Uterus (tissue), 4 donors: ENCODE measurements around the gene ZNF629. TPM values are rescaled to one million over a fixed set of nuclear protein-coding genes. Genes with fewer than 3 reads are reported as not detected.

Experiments
- DNase-seq, 2 donors: peaks; one replicate each; pipeline ENCODE4 v3.0.0-alpha.2; 2019 to 2020
- H3K27ac ChIP-seq, 2 donors: fragments of 200-600 bp; sonication (generic); 1 replicate in 1 of 2; 2 replicates in 1 of 2; pipeline ENCODE4 v1.5.1; 2016 to 2018
- H3K27me3 ChIP-seq, 2 donors: fragments of 200-600 bp; sonication (generic); one replicate each; pipeline ENCODE4 v1.5.1; 2018 to 2019; ENCODE audit warnings: control low read depth in 1 of 2
- H3K36me3 ChIP-seq, 2 donors: fragments of 200-600 bp; sonication (generic); one replicate each; pipeline ENCODE4 v1.5.1; 2019; ENCODE audit warnings: control low read depth in 1 of 2
- H3K4me1 ChIP-seq, 2 donors: fragments of 200-600 bp; sonication (generic); one replicate each; pipeline ENCODE4 v1.5.1; 2018 to 2019; ENCODE audit warnings: control low read depth in 1 of 2
- H3K4me3 ChIP-seq, 2 donors: fragments of 200-600 bp; sonication (generic); 1 replicate in 1 of 2; 2 replicates in 1 of 2; pipeline ENCODE4 v1.5.1; 2018 to 2019; ENCODE audit warnings: mild to moderate bottlenecking in 1 of 2
- H3K9me3 ChIP-seq, 2 donors: fragments of 200-600 bp; sonication (generic); one replicate each; pipeline ENCODE4 v1.5.1; 2019; ENCODE audit warnings: control low read depth in 1 of 2
- POLR2A ChIP-seq, 2 donors: fragments of 450-650 bp; IDR thresholded peaks; one replicate each; pipeline ENCODE4 v1.6.1; 2016; ENCODE audit warnings: antibody characterized with exemption in 2 of 2, mild to moderate bottlenecking in 1 of 2, moderate library complexity in 1 of 2
- intact Hi-C: fragments of 100-400 bp; cut with DNase I; formaldehyde crosslinking; loops from one replicate; pipeline ENCODE4 v1.15.1; 2023; ENCODE audit warnings: low total_unique reads
- total RNA-seq, 4 donors: library from RNA; depleted of rRNA in 3 of 4; stranded (reverse); fragments of >200 nt in 3 of 4; gene quantifications; one replicate each; pipeline versions ENCODE4 v1.1.0 to v1.2.4, GENCODE V29; 2014 to 2023
- TF ChIP-seq, protein P1 (sequence below), 4 experiments: fragments of 200-600 bp in 2 of 4; fragments of 450-650 bp in 2 of 4; sonication (generic) in 2 of 4; IDR thresholded peaks; one replicate each; pipeline ENCODE4 v1.5.1; 2016 to 2019; ENCODE audit warnings: antibody characterized with exemption in 4 of 4, mild to moderate bottlenecking in 2 of 4, moderate library complexity in 1 of 4
- donor health status: DM: yes; HTN: yes; CAD: no.

Gene ZNF629
- total RNA-seq, 4 donors from 2014 or later, result 5.4 to 25.5 (median 10.7) TPM

DNA sequence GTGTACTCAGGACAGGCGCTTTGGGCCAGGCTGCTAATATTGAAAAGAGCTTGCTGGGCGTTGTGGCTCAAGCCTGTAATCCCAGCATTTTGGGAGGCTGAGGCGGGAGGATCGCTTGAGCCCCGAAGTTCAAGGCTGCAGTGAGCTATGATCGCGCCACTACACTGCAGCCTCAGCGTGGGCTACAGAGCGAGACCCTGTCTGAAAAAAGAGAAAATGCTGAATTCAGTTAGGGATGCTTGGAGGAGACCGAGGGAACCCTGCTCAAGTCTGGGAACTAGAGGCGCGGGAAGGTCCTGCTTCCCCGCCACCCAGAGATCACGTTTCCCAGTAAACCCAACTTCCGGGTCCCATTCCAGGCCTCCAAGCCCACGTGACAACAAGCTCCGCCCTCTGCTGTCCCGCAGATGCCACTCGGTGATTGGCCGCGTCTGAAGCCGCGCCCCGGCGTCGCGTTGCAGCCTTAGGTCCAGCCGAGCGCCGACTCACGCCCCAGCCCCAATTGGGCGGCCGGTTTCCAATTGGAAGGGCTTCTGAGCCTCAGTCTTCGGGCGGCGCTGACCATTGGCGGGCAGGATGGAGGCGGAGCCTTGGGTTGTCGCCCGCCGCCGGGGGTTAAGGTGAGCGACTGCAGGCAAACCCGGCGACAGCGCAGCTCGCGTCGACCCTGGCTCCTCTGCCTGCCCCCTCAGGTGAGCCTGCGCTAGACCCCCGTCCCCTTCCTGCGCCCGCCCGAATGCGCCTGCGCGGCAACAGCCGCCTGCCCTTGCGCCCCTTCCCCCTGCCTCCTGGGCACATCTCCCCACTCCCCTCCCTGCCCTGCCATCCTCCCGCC is 39.0 kb downstream of the ZNF629 start, which contains the start of gene PHKG2:
PHKG2 (plus strand) TSS at position 627 of the 835 bp plus-strand sequence. CDS start 396 bp downstream, outside the sequence.
- TF ChIP-seq, protein P1, sequence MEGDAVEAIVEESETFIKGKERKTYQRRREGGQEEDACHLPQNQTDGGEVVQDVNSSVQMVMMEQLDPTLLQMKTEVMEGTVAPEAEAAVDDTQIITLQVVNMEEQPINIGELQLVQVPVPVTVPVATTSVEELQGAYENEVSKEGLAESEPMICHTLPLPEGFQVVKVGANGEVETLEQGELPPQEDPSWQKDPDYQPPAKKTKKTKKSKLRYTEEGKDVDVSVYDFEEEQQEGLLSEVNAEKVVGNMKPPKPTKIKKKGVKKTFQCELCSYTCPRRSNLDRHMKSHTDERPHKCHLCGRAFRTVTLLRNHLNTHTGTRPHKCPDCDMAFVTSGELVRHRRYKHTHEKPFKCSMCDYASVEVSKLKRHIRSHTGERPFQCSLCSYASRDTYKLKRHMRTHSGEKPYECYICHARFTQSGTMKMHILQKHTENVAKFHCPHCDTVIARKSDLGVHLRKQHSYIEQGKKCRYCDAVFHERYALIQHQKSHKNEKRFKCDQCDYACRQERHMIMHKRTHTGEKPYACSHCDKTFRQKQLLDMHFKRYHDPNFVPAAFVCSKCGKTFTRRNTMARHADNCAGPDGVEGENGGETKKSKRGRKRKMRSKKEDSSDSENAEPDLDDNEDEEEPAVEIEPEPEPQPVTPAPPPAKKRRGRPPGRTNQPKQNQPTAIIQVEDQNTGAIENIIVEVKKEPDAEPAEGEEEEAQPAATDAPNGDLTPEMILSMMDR (IDR thresholded peaks at IDR 0.05), result peak in 2 of 4 experiments; percentile 7 to 11
- peak; percentile 42 to 57 for TF ChIP-seq POLR2A (IDR thresholded peaks at IDR 0.05)
- Histone ChIP-seq H3K27me3 (no peaks in the 10 kb centered on the region), H3K4me1 (peaks cover 0 to 9% of the 10 kb centered on the region in 2 donors), H3K9me3 (no peaks in the 10 kb centered on the region), H3K4me3 (peak within 1 kb of the TSS; percentile 97 to 100), H3K27ac (peak within 1 kb of the TSS; percentile 67 to 86), H3K36me3 (no peaks in the 10 kb centered on the region)
- intact Hi-C loops, result no loop called here
- peak; percentile 99 for DNase-seq

DNA sequence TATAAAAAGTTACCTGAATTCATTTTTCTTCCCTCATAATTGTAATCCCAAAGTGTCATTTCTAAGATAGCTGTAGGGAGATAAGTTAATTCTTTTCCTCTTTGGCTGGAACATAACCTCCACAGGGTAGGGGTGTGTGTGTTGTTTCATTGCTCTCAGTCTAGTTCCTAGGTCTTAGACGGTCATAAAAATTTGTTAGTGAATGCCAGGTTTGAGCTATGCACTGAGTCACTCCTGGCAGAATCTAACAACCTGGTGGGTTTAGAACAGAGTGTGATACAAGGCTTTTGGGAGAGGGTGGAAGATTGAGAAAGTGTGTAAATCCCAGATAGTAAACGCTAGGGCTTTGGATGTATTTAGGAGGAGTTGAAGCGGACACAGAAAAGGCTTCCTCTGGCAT is 39.7 kb downstream of the ZNF629 start:
- Histone ChIP-seq H3K9me3 (no peaks in the 10 kb centered on the region), H3K4me1 (peaks cover 0 to 9% of the 10 kb centered on the region in 2 donors), H3K4me3 (peak overlapping the region; percentile 42 to 100), H3K36me3 (no peaks in the 10 kb centered on the region), H3K27me3 (no peaks in the 10 kb centered on the region), H3K27ac (peak overlapping the region; percentile 67 to 85)
- TF ChIP-seq POLR2A (IDR thresholded peaks at IDR 0.05), result no peak
- TF ChIP-seq, protein P1 (IDR thresholded peaks at IDR 0.05), result no peak
- no peak for DNase-seq
- intact Hi-C loops, result no loop called here

DNA sequence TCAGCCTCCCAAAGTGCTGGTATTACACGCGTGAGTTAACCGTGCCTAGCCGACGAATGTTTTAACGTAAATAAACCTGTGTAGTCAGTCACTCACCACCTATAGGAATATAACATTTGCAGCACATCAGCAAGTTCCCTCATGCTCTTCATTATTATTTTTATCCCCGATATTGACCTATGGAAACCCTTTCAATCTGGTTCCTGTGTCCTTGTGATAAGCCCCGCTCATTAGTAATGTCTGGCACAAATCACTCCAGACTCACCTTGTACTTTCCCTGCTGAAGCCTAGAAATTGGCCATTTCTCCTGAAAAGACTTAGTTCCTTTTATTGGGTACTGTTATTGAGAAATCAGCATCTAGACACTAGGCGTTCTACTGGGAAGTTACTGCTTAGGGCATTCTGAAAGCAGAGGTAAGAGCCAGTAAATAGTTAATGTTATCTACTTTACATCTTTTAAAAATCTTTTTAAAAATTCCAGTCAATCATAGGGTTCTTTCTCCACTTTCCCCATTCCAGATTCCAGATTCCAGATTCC is 40.3 kb downstream of the ZNF629 start:
- no peaks in the 10 kb centered on the region for H3K36me3 ChIP-seq
- peaks cover 0 to 9% of the 10 kb centered on the region in 2 donors for H3K4me1 ChIP-seq
- peak overlapping the region; percentile 67 to 85 for H3K27ac ChIP-seq
- H3K9me3 ChIP-seq, result no peaks in the 10 kb centered on the region
- no peak for DNase-seq
- no peak for TF ChIP-seq POLR2A (IDR thresholded peaks at IDR 0.05)
- TF ChIP-seq, protein P1 (IDR thresholded peaks at IDR 0.05), result no peak
- intact Hi-C loops, result no loop called here
- no peak overlapping the region for H3K4me3 ChIP-seq
- H3K27me3 ChIP-seq, result no peaks in the 10 kb centered on the region

DNA sequence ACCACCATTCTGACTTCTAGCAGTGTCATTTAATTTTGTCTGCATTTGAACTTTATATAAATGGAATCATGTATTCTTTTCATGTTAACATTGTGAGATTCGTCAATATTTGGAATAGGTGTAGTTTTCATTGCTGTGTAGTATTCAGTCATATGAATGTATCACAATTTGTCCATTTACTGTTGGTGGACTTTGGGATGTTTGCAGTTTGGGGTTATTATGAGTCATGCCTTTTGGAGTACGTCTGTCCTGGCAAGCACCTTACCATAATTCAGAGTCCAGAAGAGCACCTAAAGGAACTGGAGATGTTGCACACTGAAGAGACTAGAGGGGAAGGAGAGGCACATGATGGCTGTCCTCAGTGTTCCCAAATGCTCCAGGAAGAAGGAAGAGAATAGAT is 41.9 kb downstream of the ZNF629 start:
- DNase-seq, result no peak
- H3K27me3 ChIP-seq, result no peaks in the 10 kb centered on the region
- intact Hi-C loops, result no loop called here
- H3K36me3 ChIP-seq, result no peaks in the 10 kb centered on the region
- TF ChIP-seq POLR2A (IDR thresholded peaks at IDR 0.05), result no peak
- TF ChIP-seq, protein P1 (IDR thresholded peaks at IDR 0.05), result no peak
- no peaks in the 10 kb centered on the region for H3K9me3 ChIP-seq
- H3K27ac ChIP-seq, result peak overlapping the region in 1 of 2 donors; percentile 53
- peaks cover 6 to 9% of the 10 kb centered on the region in 2 donors for H3K4me1 ChIP-seq
- H3K4me3 ChIP-seq, result no peak overlapping the region

DNA sequence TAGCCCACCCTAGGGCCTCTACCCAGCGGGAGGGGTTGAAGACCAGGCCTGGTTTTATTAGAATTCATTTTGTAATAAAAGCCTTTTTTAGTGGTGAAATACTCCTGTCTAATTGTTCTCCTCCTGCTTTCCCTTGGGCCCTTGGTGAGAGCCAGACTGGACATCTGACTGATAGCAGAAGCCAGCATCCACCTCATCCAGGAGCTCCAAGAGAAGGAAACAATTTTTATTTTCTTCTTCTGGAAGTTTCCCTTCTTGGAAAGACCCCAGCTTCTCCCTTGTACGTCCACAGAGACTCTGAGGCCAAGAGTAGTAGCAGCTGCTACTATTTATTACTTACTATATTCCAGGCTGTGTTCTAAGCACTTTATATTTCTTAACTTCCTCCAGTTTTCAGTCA is 42.8 kb downstream of the ZNF629 start:
- Histone ChIP-seq H3K4me3 (no peak overlapping the region), H3K27ac (peak overlapping the region; percentile 52 to 65), H3K4me1 (peaks cover 5 to 6% of the 10 kb centered on the region in 2 donors), H3K9me3 (no peaks in the 10 kb centered on the region), H3K36me3 (no peaks in the 10 kb centered on the region), H3K27me3 (no peaks in the 10 kb centered on the region)
- DNase-seq, result peak in 1 of 2 donors; percentile 61
- TF ChIP-seq, protein P1 (IDR thresholded peaks at IDR 0.05), result no peak
- no peak for TF ChIP-seq POLR2A (IDR thresholded peaks at IDR 0.05)
- intact Hi-C loops, result no loop called here
